Measurements from ENCODE around the gene ALOX5AP.

ALOX5AP gene

GRCh38 chr13:30762643-30763042, 27.3 kb downstream of the ALOX5AP start:
- TF ChIP-seq Cebpa-rat (IDR thresholded peaks at IDR 0.05) = no peak
- H3K36me3 ChIP-seq = peaks cover 0 to 93% (median 87%) of the 10 kb centered on the region in 11 experiments; a peak in 20 of 22 replicates
- H3K27me3 ChIP-seq = no peaks in the 10 kb centered on the region
- H3K4me1 ChIP-seq = peaks cover 16 to 90% (median 33%) of the 10 kb centered on the region in 10 experiments
- H3K9me3 ChIP-seq (replicated peaks in 1 of 11) = no peaks in the 10 kb centered on the region
- H4K20me1 ChIP-seq = peaks cover 0 to 100% (median 72%) of the 10 kb centered on the region in 11 experiments; a peak in 16 of 22 replicates
- H3K4me3 ChIP-seq = no peak overlapping the region
- H3K9ac ChIP-seq = no peak overlapping the region
- no peak overlapping the region for H3K4me2 ChIP-seq
- no peak overlapping the region for H3K27ac ChIP-seq

- Histone ChIP-seq H3K27me3 (no peaks in the 10 kb centered on the region), H3K9ac (no peak overlapping the region), H3K27ac (no peak overlapping the region), H3K9me3 (replicated peaks in 1 of 11) (no peaks in the 10 kb centered on the region), H3K4me1 (peaks cover 19 to 81% (median 30%) of the 10 kb centered on the region in 10 experiments), H4K20me1 (peaks cover 0 to 100% (median 60%) of the 10 kb centered on the region in 11 experiments; a peak in 16 of 22 replicates), H3K4me3 (no peak overlapping the region), H3K36me3 (peaks cover 0 to 89% (median 82%) of the 10 kb centered on the region in 11 experiments; a peak in 20 of 22 replicates), H3K4me2 (no peak overlapping the region)
- no peak for TF ChIP-seq Cebpa-rat (IDR thresholded peaks at IDR 0.05)
These were observed 28.6 kb downstream of the ALOX5AP start for GRCh38 chr13:30763786-30764413.

GRCh38 chr13:30766231-30766630, 30.9 kb downstream of the ALOX5AP start:
- H3K4me2 ChIP-seq = peak overlapping the region in 4 of 11 experiments; percentile 1 to 17 (median 5); a peak in 5 of 22 replicates
- H3K9ac ChIP-seq = no peak overlapping the region

GRCh38 chr13:30770929-30771328, 35.6 kb downstream of the ALOX5AP start:
- H3K36me3 ChIP-seq = peaks cover 0 to 65% (median 34%) of the 10 kb centered on the region in 11 experiments; a peak in 14 of 22 replicates
- H3K27me3 ChIP-seq = no peaks in the 10 kb centered on the region
- TF ChIP-seq Cebpa-rat (IDR thresholded peaks at IDR 0.05) = no peak
- H3K4me1 ChIP-seq = peaks cover 28 to 54% (median 38%) of the 10 kb centered on the region in 10 experiments
- no peak overlapping the region for H3K4me3 ChIP-seq
- H3K4me2 ChIP-seq = peak overlapping the region in 4 of 11 experiments; percentile 28 to 50 (median 38); a peak in 7 of 22 replicates
- H4K20me1 ChIP-seq = peaks cover 0 to 38% (median 6%) of the 10 kb centered on the region in 11 experiments; a peak in 9 of 22 replicates
- no peak overlapping the region for H3K9ac ChIP-seq
- no peak overlapping the region for H3K27ac ChIP-seq
- peaks cover 0 to 30% (median 17%) of the 10 kb centered on the region in 11 experiments; a peak in 15 of 22 replicates for H3K9me3 ChIP-seq (replicated peaks in 1 of 11)

More at GRCh38 chr13:30766231-30766630, 30.9 kb downstream of the ALOX5AP start:
- no peak for TF ChIP-seq Cebpa-rat (IDR thresholded peaks at IDR 0.05)
- peaks cover 0 to 85% (median 36%) of the 10 kb centered on the region in 11 experiments; a peak in 15 of 22 replicates for H4K20me1 ChIP-seq
- H3K27me3 ChIP-seq = no peaks in the 10 kb centered on the region
- H3K36me3 ChIP-seq = peaks cover 0 to 80% (median 68%) of the 10 kb centered on the region in 11 experiments; a peak in 20 of 22 replicates
- peaks cover 11 to 57% (median 32%) of the 10 kb centered on the region in 10 experiments; a peak in 19 of 20 replicates for H3K4me1 ChIP-seq
- 0 out of 22 replicates have a peak overlapping the region, but pooled peaks of 1 of the 11 experiments have one; percentile 20 for H3K27ac ChIP-seq
- H3K4me3 ChIP-seq = no peak overlapping the region
- 0 out of 22 replicates have a peak, but pooled peaks cover 0 to under 1% (median 0%) of the 10 kb centered on the region in 11 experiments for H3K9me3 ChIP-seq (replicated peaks in 1 of 11)

GRCh38 chr13:30773561-30773960, 38.2 kb downstream of the ALOX5AP start:
- Histone ChIP-seq H4K20me1 (peaks cover 0 to 12% (median 0%) of the 10 kb centered on the region in 11 experiments; a peak in 3 of 22 replicates), H3K4me2 (peak overlapping the region; percentile 53 to 81 (median 70); a peak in 21 of 22 replicates), H3K27me3 (no peaks in the 10 kb centered on the region), H3K27ac (peak overlapping the region in 7 of 11 experiments; percentile 1 to 62 (median 29); a peak in 11 of 22 replicates), H3K9me3 (replicated peaks in 1 of 11) (peaks cover 0 to 30% (median 17%) of the 10 kb centered on the region in 11 experiments; a peak in 15 of 22 replicates), H3K36me3 (peaks cover 0 to 64% (median 22%) of the 10 kb centered on the region in 11 experiments; a peak in 11 of 22 replicates), H3K4me1 (peaks cover 21 to 36% (median 29%) of the 10 kb centered on the region in 10 experiments), H3K4me3 (0 out of 20 replicates have a peak overlapping the region, but pooled peaks of 1 of the 10 experiments have one; percentile 22), H3K9ac (no peak overlapping the region)
- TF ChIP-seq Cebpa-rat (IDR thresholded peaks at IDR 0.05) = no peak

- no peak for TF ChIP-seq Cebpa-rat (IDR thresholded peaks at IDR 0.05)
- H3K27ac ChIP-seq = peak overlapping the region in 10 of 11 experiments; percentile 11 to 62 (median 28); a peak in 15 of 22 replicates
- peaks cover 21 to 36% (median 29%) of the 10 kb centered on the region in 10 experiments for H3K4me1 ChIP-seq
- no peaks in the 10 kb centered on the region for H3K27me3 ChIP-seq
- H3K36me3 ChIP-seq = peaks cover 0 to 57% (median 15%) of the 10 kb centered on the region in 11 experiments; a peak in 10 of 22 replicates
- no peak overlapping the region; a peak in 1 of 22 replicates for H3K9ac ChIP-seq
- H4K20me1 ChIP-seq = peaks cover 0 to 8% (median 0%) of the 10 kb centered on the region in 11 experiments; a peak in 2 of 22 replicates
- H3K4me3 ChIP-seq = peak overlapping the region in 5 of 10 experiments; percentile 6 to 22 (median 11); a peak in 7 of 20 replicates
- H3K9me3 ChIP-seq (replicated peaks in 1 of 11) = peaks cover 0 to 30% (median 17%) of the 10 kb centered on the region in 11 experiments; a peak in 15 of 22 replicates
- peak overlapping the region; percentile 53 to 81 (median 70) for H3K4me2 ChIP-seq
These were observed 38.9 kb downstream of the ALOX5AP start for GRCh38 chr13:30774214-30774730.

GRCh38 chr13:30776661-30777060, 41.3 kb downstream of the ALOX5AP start:
- no peak for TF ChIP-seq Cebpa-rat (IDR thresholded peaks at IDR 0.05)
- Histone ChIP-seq H4K20me1 (no peaks in the 10 kb centered on the region), H3K36me3 (peaks cover 0 to 48% (median 4%) of the 10 kb centered on the region in 11 experiments; a peak in 9 of 22 replicates)

GRCh38 chr13:30779016-30779415, 43.7 kb downstream of the ALOX5AP start:
- Histone ChIP-seq H3K4me1 (peaks cover 9 to 21% (median 14%) of the 10 kb centered on the region in 10 experiments), H3K27me3 (no peaks in the 10 kb centered on the region), H3K27ac (no peak overlapping the region), H3K4me2 (no peak overlapping the region), H4K20me1 (no peaks in the 10 kb centered on the region; a peak in 1 of 22 replicates), H3K9me3 (replicated peaks in 1 of 11) (peaks cover 0 to 25% (median 7%) of the 10 kb centered on the region in 11 experiments; a peak in 14 of 22 replicates), H3K36me3 (peaks cover 0 to 50% (median 7%) of the 10 kb centered on the region in 11 experiments; a peak in 6 of 22 replicates), H3K9ac (no peak overlapping the region), H3K4me3 (no peak overlapping the region)
- TF ChIP-seq Cebpa-rat (IDR thresholded peaks at IDR 0.05) = no peak

More at GRCh38 chr13:30776661-30777060, 41.3 kb downstream of the ALOX5AP start:
- H3K4me3 ChIP-seq = no peak overlapping the region
- peaks cover 5 to 28% (median 16%) of the 10 kb centered on the region in 11 experiments; a peak in 18 of 22 replicates for H3K9me3 ChIP-seq (replicated peaks in 1 of 11)
- peak overlapping the region in 9 of 11 experiments; percentile 2 to 38 (median 31); a peak in 11 of 22 replicates for H3K4me2 ChIP-seq
- H3K27me3 ChIP-seq = no peaks in the 10 kb centered on the region
- H3K9ac ChIP-seq = no peak overlapping the region
- peak overlapping the region in 4 of 11 experiments; percentile 34 to 43 (median 38); a peak in 5 of 22 replicates for H3K27ac ChIP-seq
- peaks cover 17 to 29% (median 25%) of the 10 kb centered on the region in 10 experiments for H3K4me1 ChIP-seq
